WI38 (cell line): ENCODE results near the gene PTBP1.

Source experiments
- H3K4me3 ChIP-seq: 2 replicates; pipeline ENCODE4 v1.5.1; 2011; ENCODE audit warnings: low read depth, mild to moderate bottlenecking, control low read depth, low read length
- CTCF ChIP-seq: IDR thresholded peaks from 2 replicates; pipeline ENCODE4 v1.5.1; 2012; ENCODE audit warnings: low read depth, mild to moderate bottlenecking, control low read depth, low read length

Gene PTBP1

GRCh38 chr19:861141-861755, 64.0 kb downstream of the PTBP1 start:
- no peak overlapping the region for H3K4me3 ChIP-seq
- TF ChIP-seq CTCF, result no peak
